H1 (cell line): ENCODE measurements around the gene NPHP4. TPM values are rescaled to one million over a fixed set of nuclear protein-coding genes. Genes with fewer than 3 reads are reported as not detected.

ENCODE experiments used
- CTCF ChIA-PET: fragments of 300-600 bp; sonication (Branson Sonifier 250); formaldehyde crosslinking; loops from one replicate; lab custom pipeline; 2021; ENCODE audit not compliant: partially characterized antibody; lab: Charles Lee
- POLR2A ChIA-PET: fragments of 300-600 bp; sonication (Branson Sonifier 250); formaldehyde crosslinking; loops from one replicate; lab custom pipeline; 2021; ENCODE audit warnings: inconsistent platforms; ENCODE audit not compliant: partially characterized antibody; lab: Charles Lee
- DNase-seq, 2 experiments: peaks; one replicate each; pipeline versions ENCODE4 v3.0.0 to v3.0.0-alpha.2; 2010 to 2022; ENCODE audit warnings: low spot score in 2 of 2, low read depth in 1 of 2, mixed read lengths in 1 of 2
- FAIRE-seq: peaks from 2 replicates; lab custom pipeline; 2011; peaks lifted over from hg19 to GRCh38; lab: Jason Lieb, UNC
- H2AFZ ChIP-seq: 2 replicates; pipeline ENCODE4 v1.8.1; 2012; ENCODE audit warnings: low read length, inconsistent platforms
- H2AK5ac ChIP-seq: 2 replicates; pipeline ENCODE4 v1.6.1; 2013; ENCODE audit warnings: low read depth, low read length
- H2BK120ac ChIP-seq: replicated peaks from 2 replicates; pipeline ENCODE3; 2013; ENCODE audit warnings: low read depth, low read length, inconsistent platforms
- H2BK12ac ChIP-seq: 2 replicates; pipeline ENCODE4 v1.6.1; 2013; ENCODE audit warnings: low read depth, low read length
- H2BK15ac ChIP-seq: 2 replicates; pipeline ENCODE4 v1.6.1; 2013; ENCODE audit warnings: low read length
- H2BK20ac ChIP-seq: 2 replicates; pipeline ENCODE4 v1.6.1; 2013; ENCODE audit warnings: low read length
- H2BK5ac ChIP-seq: 2 replicates; pipeline ENCODE4 v1.6.1; 2013; ENCODE audit warnings: low read depth, low read length
- H3K14ac ChIP-seq: 2 replicates; pipeline ENCODE4 v1.6.1; 2013; ENCODE audit warnings: inconsistent platforms; ENCODE audit not compliant: insufficient read length
- H3K18ac ChIP-seq: 2 replicates; pipeline ENCODE4 v1.6.1; 2013; ENCODE audit warnings: low read length; ENCODE audit errors: extremely low read depth
- H3K23ac ChIP-seq: 2 replicates; pipeline ENCODE4 v1.6.1; 2013; ENCODE audit warnings: inconsistent platforms; ENCODE audit not compliant: insufficient read length
- H3K23me2 ChIP-seq: 2 replicates; pipeline ENCODE4 v1.6.1; 2013; ENCODE audit warnings: low read depth, low read length
- H3K27ac ChIP-seq: 2 replicates; pipeline ENCODE4 v1.6.1; 2011; ENCODE audit warnings: low read depth, low read length, inconsistent platforms
- H3K27me3 ChIP-seq, 4 experiments: replicated peaks in 1 of 4; 1 replicate in 1 of 4; 2 replicates in 3 of 4; pipeline versions ENCODE4 v1.6.1 to v1.8.1; 2011 to 2013; ENCODE audit warnings: low read length in 3 of 4, mild to moderate bottlenecking in 3 of 4, inconsistent platforms in 2 of 4, mixed read lengths in 2 of 4, moderate library complexity in 1 of 4; ENCODE audit not compliant: control insufficient read depth in 3 of 4, insufficient read depth in 3 of 4; ENCODE audit errors: extremely low read depth in 1 of 4
- H3K36me3 ChIP-seq, 4 experiments: 2 replicates each; pipeline versions ENCODE4 v1.6.1 to v1.8.1; 2011 to 2013; ENCODE audit warnings: mild to moderate bottlenecking in 4 of 4, low read length in 3 of 4, moderate library complexity in 2 of 4, control low read depth in 1 of 4, inconsistent platforms in 1 of 4; ENCODE audit not compliant: insufficient read depth in 4 of 4, control insufficient read depth in 2 of 4
- H3K4ac ChIP-seq: replicated peaks from 2 replicates; pipeline ENCODE3; 2013; ENCODE audit warnings: low read length, low read depth, mixed read lengths, inconsistent platforms; ENCODE audit not compliant: insufficient read length
- H3K4me1 ChIP-seq, 4 experiments: replicated peaks in 1 of 4; 1 replicate in 1 of 4; 2 replicates in 3 of 4; pipeline versions ENCODE4 v1.6.1 to v1.8.1; 2011 to 2013; ENCODE audit warnings: low read length in 3 of 4, inconsistent platforms in 2 of 4, mixed read lengths in 1 of 4; ENCODE audit not compliant: insufficient read depth in 4 of 4, control insufficient read depth in 3 of 4
- H3K4me2 ChIP-seq, 2 experiments: 2 replicates each; pipeline versions ENCODE4 v1.6.1 to v1.8.1; 2011 to 2013; ENCODE audit warnings: low read depth in 2 of 2, low read length in 2 of 2, control low read depth in 1 of 2, inconsistent platforms in 1 of 2, mild to moderate bottlenecking in 1 of 2; ENCODE audit not compliant: insufficient read depth in 1 of 2
- H3K4me3 ChIP-seq, 4 experiments: fragments of 200-600, 300-600 bp in 1 of 4; sonication (generic), shearing (Covaris generic), sonication (Bioruptor Twin) in 1 of 4; 2 replicates each; pipeline versions ENCODE4 v1.5.1 to v1.8.1; 2011 to 2016; ENCODE audit warnings: low read length in 4 of 4, low read depth in 3 of 4, control low read depth in 2 of 4, inconsistent platforms in 2 of 4, mild to moderate bottlenecking in 2 of 4, mixed read lengths in 1 of 4, moderate library complexity in 1 of 4; ENCODE audit not compliant: insufficient read depth in 2 of 4; ENCODE audit errors: extremely low read depth in 1 of 4
- H3K56ac ChIP-seq: replicated peaks from 2 replicates; pipeline ENCODE3; 2013; ENCODE audit warnings: low read depth, mild to moderate bottlenecking, mixed read lengths, low read length, inconsistent platforms; ENCODE audit not compliant: insufficient read length
- H3K79me1 ChIP-seq: 2 replicates; pipeline ENCODE4 v1.6.1; 2013; ENCODE audit warnings: low read depth, low read length, control low read depth
- H3K79me2 ChIP-seq, 2 experiments: 2 replicates each; pipeline versions ENCODE4 v1.6.1 to v1.8.1; 2012 to 2013; ENCODE audit warnings: low read length in 2 of 2, mild to moderate bottlenecking in 2 of 2, inconsistent platforms in 1 of 2; ENCODE audit not compliant: insufficient read depth in 2 of 2, control insufficient read depth in 1 of 2
- H3K9ac ChIP-seq, 4 experiments: replicated peaks in 1 of 4; 1 replicate in 1 of 4; 2 replicates in 3 of 4; pipeline versions ENCODE4 v1.6.1 to v1.8.1; 2011 to 2013; ENCODE audit warnings: low read depth in 3 of 4, low read length in 3 of 4, control low read depth in 2 of 4, mild to moderate bottlenecking in 2 of 4, moderate library complexity in 2 of 4, inconsistent platforms in 1 of 4; ENCODE audit errors: extremely low read depth in 1 of 4
- H3K9me3 ChIP-seq, 2 experiments: 2 replicates each; pipeline versions ENCODE4 v1.6.1 to v1.8.1; 2012 to 2013; ENCODE audit warnings: mild to moderate bottlenecking in 2 of 2, moderate library complexity in 2 of 2, control low read depth in 1 of 2, inconsistent platforms in 1 of 2, low read depth in 1 of 2, low read length in 1 of 2, mixed read lengths in 1 of 2; ENCODE audit not compliant: insufficient read depth in 2 of 2
- H4K20me1 ChIP-seq, 2 experiments: replicated peaks in 1 of 2; 2 replicates each; pipeline versions ENCODE3 to v1.8.1; 2011 to 2013; ENCODE audit warnings: inconsistent platforms in 2 of 2, low read length in 2 of 2, mild to moderate bottlenecking in 1 of 2; ENCODE audit not compliant: insufficient read depth in 2 of 2, control insufficient read depth in 1 of 2
- H4K5ac ChIP-seq: 2 replicates; pipeline ENCODE4 v1.6.1; 2013; ENCODE audit warnings: low read length, low read depth, mixed read lengths, inconsistent platforms; ENCODE audit not compliant: insufficient read length
- H4K8ac ChIP-seq: 2 replicates; pipeline ENCODE4 v1.8.0; 2013; ENCODE audit warnings: mild to moderate bottlenecking, moderate library complexity, low read length, inconsistent platforms; ENCODE audit not compliant: insufficient read depth; ENCODE audit errors: extremely low read depth
- H4K91ac ChIP-seq: replicated peaks from 2 replicates; pipeline ENCODE3; 2013; ENCODE audit warnings: low read length, mixed read lengths, inconsistent platforms; ENCODE audit not compliant: insufficient read length
- ASH2L ChIP-seq: fragments of 200-600, 300-600 bp; sonication (generic); IDR thresholded peaks from one replicate; pipeline ENCODE4 v1.7.1; 2017; ENCODE audit warnings: low read length
- CTCF ChIP-seq, 3 experiments: IDR thresholded peaks; 1 replicate in 2 of 3; 2 replicates in 1 of 3; pipeline versions ENCODE4 v1.5.1 to v1.6.1; 2011; ENCODE audit warnings: low read length in 3 of 3, mild to moderate bottlenecking in 3 of 3, inconsistent platforms in 2 of 3, low read depth in 1 of 3, moderate library complexity in 1 of 3; ENCODE audit not compliant: insufficient read depth in 1 of 3; ENCODE audit errors: control extremely low read depth in 1 of 3
- JUND ChIP-seq: IDR thresholded peaks from 2 replicates; pipeline ENCODE4 v1.6.1; 2011; ENCODE audit warnings: mild to moderate bottlenecking, improper control_type of control experiment, low read length
- KDM5A ChIP-seq: fragments of 200-600 bp; IDR thresholded peaks from 2 replicates; pipeline ENCODE4 v1.7.1; 2012; ENCODE audit warnings: mild to moderate bottlenecking, low read length, inconsistent platforms, mixed read lengths
- MAX ChIP-seq: IDR thresholded peaks from 2 replicates; pipeline ENCODE4 v1.6.1; 2012; ENCODE audit warnings: inconsistent platforms
- RAD21 ChIP-seq, 2 experiments: IDR thresholded peaks in 1 of 2; conservative IDR thresholded peaks in 1 of 2; 2 replicates each; pipeline ENCODE4 v1.6.1; 2011; ENCODE audit warnings: low read depth in 2 of 2, low read length in 2 of 2, improper control_type of control experiment in 1 of 2, inconsistent platforms in 1 of 2, mild to moderate bottlenecking in 1 of 2, moderate library complexity in 1 of 2
- SUZ12 ChIP-seq: fragments of 200-600 bp; sonication (generic); IDR thresholded peaks from 2 replicates; pipeline ENCODE4 v1.6.1; 2012; ENCODE audit warnings: mild to moderate bottlenecking, inconsistent platforms, low read length, moderate library complexity, mixed read lengths
- WGBS, 2 experiments: shearing (Covaris generic) in 1 of 2; methylation state at CpG; one replicate each; pipeline versions ENCODE4 v1.1.6 to v1.1.7; 2013 to 2015; ENCODE audit warnings: low lambda C conversion rate in 2 of 2, mixed read lengths in 2 of 2, inconsistent platforms in 1 of 2, low coverage in 1 of 2, missing lambda C conversion rate in 1 of 2; ENCODE audit not compliant: insufficient replicate concordance in 2 of 2, insufficient coverage in 1 of 2, insufficient read length in 1 of 2; ENCODE audit errors: extremely low coverage in 1 of 2, missing lambda C conversion rate in 1 of 2; 5-methylcytosine and 5-hydroxymethylcytosine counted together
- polyA plus RNA-seq, 7 experiments: library from polyadenylated mRNA; depleted of rRNA in 3 of 7; stranded (reverse) in 5 of 7; unstranded in 2 of 7; fragments of >200 nt in 5 of 7; fragments of 200-250 nt in 2 of 7; gene quantifications; 1 replicate in 5 of 7; 2 replicates in 1 of 7; 4 replicates in 1 of 7; pipeline versions ENCODE4 v1.2.1 to v1.2.3, GENCODE V29; 2011 to 2013; ENCODE audit warnings: missing spikeins in 2 of 7, mixed read lengths in 2 of 7
- total RNA-seq: library from RNA; stranded (reverse); fragmentation: NEBNext Ultra II Directional; extraction: Animal tissue kit (Norgen Biotek cat#: 25700); gene quantifications from 2 replicates; pipeline ENCODE4 v1.2.1, GENCODE V29; 2021

Gene NPHP4
- total and polyA plus RNA-seq, 2 of the 8 experiments (the other 6 are each of a cell fraction or from before 2014, with no cell fraction given): 5.8 to 14.0 TPM

GRCh38 chr1:5975133-5975880, 16.9 kb downstream of the NPHP4 start:
- Histone ChIP-seq H2AFZ (no peak overlapping the region), H2BK20ac (no peak overlapping the region), H3K23ac (no peak overlapping the region), H4K20me1 (peaks cover 0 to 3% of the 10 kb centered on the region in 2 experiments), H3K23me2 (no peaks in the 10 kb centered on the region), H3K4me2 (no peak overlapping the region), H3K9ac (no peak overlapping the region), H2BK12ac (no peak overlapping the region), H3K14ac (no peak overlapping the region), H2BK120ac (no peak overlapping the region), H3K27me3 (no peaks in the 10 kb centered on the region), H3K4me1 (peaks cover 0 to 5% (median 4%) of the 10 kb centered on the region in 4 experiments; a peak in 4 of 7 replicates), H3K9me3 (no peaks in the 10 kb centered on the region; a peak in 1 of 4 replicates), H4K5ac (no peak overlapping the region), H2BK5ac (no peak overlapping the region), H3K4ac (no peak overlapping the region), H3K4me3 (no peak overlapping the region), H3K79me1 (no peaks in the 10 kb centered on the region), H4K8ac (no peak overlapping the region), H3K36me3 (no peaks in the 10 kb centered on the region), H4K91ac (no peak overlapping the region), H3K27ac (no peak overlapping the region), H3K79me2 (no peaks in the 10 kb centered on the region), H3K18ac (no peak overlapping the region), H2AK5ac (no peak overlapping the region), H2BK15ac (no peak overlapping the region), H3K56ac (no peak overlapping the region)
- 76% methylated on average over 17 of the region's 17 CpGs; no CpG with 5 or more reads in 1 of the 2 experiments for whole genome bisulfite sequencing, 2 experiments
- FAIRE-seq: peak; percentile 79
- POLR2A ChIA-PET: interaction anchor here (0.7 kb wide), 1 partner anchor 218 kb away, joined by 3 read pairs; no protein-coding TSS in a partner anchor
- TF ChIP-seq SUZ12 (no peak), MAX (peak; percentile 43; the same call in 1 of the 2 replicates), RAD21 (IDR thresholded peaks at IDR 0.05 in 1 of 2, conservative IDR thresholded peaks at IDR 0.05 in 1 of 2; ENCODE audit: low read depth in 2 of 2, low read length in 2 of 2) (peak; percentile 96 to 97), JUND (0 out of 2 replicates have a peak, but pooled peaks have one; percentile 26), ASH2L (no peak), CTCF (IDR thresholded peaks at IDR 0.05; ENCODE audit: control extremely low read depth in 1 of 3, insufficient read depth in 1 of 3, low read depth in 1 of 3, low read length in 3 of 3) (peak; percentile 88 to 98 (median 96)), KDM5A (no peak)
- CTCF ChIA-PET: interaction anchor here (0.6 to 3.4 kb wide), 34 partner anchors 9 to 506 kb away, joined by 3 to 21 read pairs (median 4); no protein-coding TSS in a partner anchor
- peak in 1 of 2 experiments; percentile 73 for DNase-seq
